ENCODE data around the gene UBAP2L.
"Not testable (repeated sequence)": the region's sequence is repeated elsewhere in the genome, so short reads cannot be mapped to it uniquely, and the experiment has no call there.

The UBAP2L gene

GRCh38 chr1:154313066-154313356 is 92.3 kb downstream of the UBAP2L start:
- Histone ChIP-seq H3K36me3 (ENCODE audit: insufficient read depth, low read length) (no peaks in the 10 kb centered on the region), H3K4me2 (ENCODE audit: low read depth, low read length, poor library complexity, severe bottlenecking) (no peak overlapping the region), H3K27me3 (ENCODE audit: insufficient read depth, low read length, poor library complexity, severe bottlenecking) (no peaks in the 10 kb centered on the region), H3K9ac (ENCODE audit: low read depth, low read length, poor library complexity, severe bottlenecking) (no peak overlapping the region), H2AFZ (ENCODE audit: low read length) (no peak overlapping the region), H3K4me1 (ENCODE audit: insufficient read depth, low read length, poor library complexity, severe bottlenecking) (no peaks in the 10 kb centered on the region), H3K79me2 (ENCODE audit: insufficient read depth, low read length) (no peaks in the 10 kb centered on the region), H3K4me3 (ENCODE audit: low read length, poor library complexity, severe bottlenecking) (no peak overlapping the region), H3K9me3 (ENCODE audit: insufficient read depth, low read depth, low read length) (0 out of 2 replicates have a peak, but pooled peaks cover 4% of the 10 kb centered on the region), H3F3A (ENCODE audit: low read depth) (no peaks in the 10 kb centered on the region), H4K20me1 (ENCODE audit: insufficient read depth, low read length, poor library complexity, severe bottlenecking) (no peaks in the 10 kb centered on the region), H3K9me2 (replicated peaks; ENCODE audit: low read depth, low read length) (no peaks in the 10 kb centered on the region)
- TF ChIP-seq EZH2phosphoT487 (IDR thresholded peaks at IDR 0.05; ENCODE audit: borderline replicate concordance) (no peak), CTCF (conservative IDR thresholded peaks at IDR 0.05; ENCODE audit: low read length) (no peak)

GRCh38 chr1:154314226-154314625 is 93.5 kb downstream of the UBAP2L start:
- not testable (repeated sequence) for H4K20me1 ChIP-seq (ENCODE audit: insufficient read depth, low read length, poor library complexity, severe bottlenecking); H3K36me3 ChIP-seq (ENCODE audit: insufficient read depth, low read length); H2AFZ ChIP-seq (ENCODE audit: low read length); H3K4me2 ChIP-seq (ENCODE audit: low read depth, low read length, poor library complexity, severe bottlenecking); H3K9me2 ChIP-seq (replicated peaks; ENCODE audit: low read depth, low read length); H3K27me3 ChIP-seq (ENCODE audit: insufficient read depth, low read length, poor library complexity, severe bottlenecking); H3K4me3 ChIP-seq (ENCODE audit: low read length, poor library complexity, severe bottlenecking); H3F3A ChIP-seq (ENCODE audit: low read depth); H3K79me2 ChIP-seq (ENCODE audit: insufficient read depth, low read length); H3K4me1 ChIP-seq (ENCODE audit: insufficient read depth, low read length, poor library complexity, severe bottlenecking); H3K9me3 ChIP-seq (ENCODE audit: insufficient read depth, low read depth, low read length); H3K9ac ChIP-seq (ENCODE audit: low read depth, low read length, poor library complexity, severe bottlenecking)

GRCh38 chr1:154316704-154317103 is 95.9 kb downstream of the UBAP2L start:
- H3K9ac ChIP-seq (ENCODE audit: low read depth, low read length, poor library complexity, severe bottlenecking) = no peak overlapping the region
- no peaks in the 10 kb centered on the region for H3K9me2 ChIP-seq (replicated peaks; ENCODE audit: low read depth, low read length)
- no peak for TF ChIP-seq CTCF (conservative IDR thresholded peaks at IDR 0.05; ENCODE audit: low read length)
- no peak for TF ChIP-seq EZH2phosphoT487 (IDR thresholded peaks at IDR 0.05; ENCODE audit: borderline replicate concordance)
- no peaks in the 10 kb centered on the region for H3K4me1 ChIP-seq (ENCODE audit: insufficient read depth, low read length, poor library complexity, severe bottlenecking)
- H3K4me3 ChIP-seq (ENCODE audit: low read length, poor library complexity, severe bottlenecking) = no peak overlapping the region
- no peak overlapping the region for H2AFZ ChIP-seq (ENCODE audit: low read length)
- H4K20me1 ChIP-seq (ENCODE audit: insufficient read depth, low read length, poor library complexity, severe bottlenecking) = no peaks in the 10 kb centered on the region
- 0 out of 2 replicates have a peak, but pooled peaks cover 4% of the 10 kb centered on the region for H3K9me3 ChIP-seq (ENCODE audit: insufficient read depth, low read depth, low read length)
- H3K27me3 ChIP-seq (ENCODE audit: insufficient read depth, low read length, poor library complexity, severe bottlenecking) = no peaks in the 10 kb centered on the region
- H3K4me2 ChIP-seq (ENCODE audit: low read depth, low read length, poor library complexity, severe bottlenecking) = no peak overlapping the region
- H3F3A ChIP-seq (ENCODE audit: low read depth) = no peaks in the 10 kb centered on the region
- no peaks in the 10 kb centered on the region for H3K79me2 ChIP-seq (ENCODE audit: insufficient read depth, low read length)
- H3K36me3 ChIP-seq (ENCODE audit: insufficient read depth, low read length) = no peaks in the 10 kb centered on the region

GRCh38 chr1:154318386-154318785 is 97.6 kb downstream of the UBAP2L start:
- Histone ChIP-seq H4K20me1 (ENCODE audit: insufficient read depth, low read length, poor library complexity, severe bottlenecking) (no peaks in the 10 kb centered on the region), H3K9me2 (replicated peaks; ENCODE audit: low read depth, low read length) (no peaks in the 10 kb centered on the region), H3K27me3 (ENCODE audit: insufficient read depth, low read length, poor library complexity, severe bottlenecking) (no peaks in the 10 kb centered on the region), H3K36me3 (ENCODE audit: insufficient read depth, low read length) (no peaks in the 10 kb centered on the region), H3K9ac (ENCODE audit: low read depth, low read length, poor library complexity, severe bottlenecking) (no peak overlapping the region), H3K4me3 (ENCODE audit: low read length, poor library complexity, severe bottlenecking) (no peak overlapping the region), H3K79me2 (ENCODE audit: insufficient read depth, low read length) (no peaks in the 10 kb centered on the region), H3K9me3 (ENCODE audit: insufficient read depth, low read depth, low read length) (0 out of 2 replicates have a peak, but pooled peaks cover 4% of the 10 kb centered on the region), H2AFZ (ENCODE audit: low read length) (no peak overlapping the region), H3K4me2 (ENCODE audit: low read depth, low read length, poor library complexity, severe bottlenecking) (no peak overlapping the region), H3K4me1 (ENCODE audit: insufficient read depth, low read length, poor library complexity, severe bottlenecking) (no peaks in the 10 kb centered on the region), H3F3A (ENCODE audit: low read depth) (no peaks in the 10 kb centered on the region)
- no peak for TF ChIP-seq CTCF (conservative IDR thresholded peaks at IDR 0.05; ENCODE audit: low read length)
- TF ChIP-seq EZH2phosphoT487 (IDR thresholded peaks at IDR 0.05; ENCODE audit: borderline replicate concordance) = no peak
